GM18861 (cell line): Measurements from ENCODE around the gene ULK1.
"Not testable (repeated sequence)": the region's sequence is repeated elsewhere in the genome, so short reads cannot be mapped to it uniquely, and the experiment has no call there.

Source experiments
- ATAC-seq: cut with Tn5 transposase; IDR thresholded peaks from one replicate; pipeline ENCODE4 v1.9.1; 2021; ENCODE audit not compliant: unreplicated experiment

ULK1 gene

GRCh38 chr12:131941116-131941986 lies 46.9 kb downstream of the ULK1 start:
- ATAC-seq: no peak

- no peak for ATAC-seq
These were observed 47.5 kb downstream of the ULK1 start for GRCh38 chr12:131941987-131942341.

GRCh38 chr12:131942671-131943070 lies 48.2 kb downstream of the ULK1 start:
- no peak for ATAC-seq

- no peak for ATAC-seq
These were observed 49.0 kb downstream of the ULK1 start for GRCh38 chr12:131943389-131943788.

- no peak for ATAC-seq
These were observed 49.5 kb downstream of the ULK1 start for GRCh38 chr12:131943876-131944275.

GRCh38 chr12:131944601-131945251 lies 50.3 kb downstream of the ULK1 start:
- no peak for ATAC-seq

- ATAC-seq: no peak
These were observed 52.3 kb downstream of the ULK1 start for GRCh38 chr12:131946757-131947156.

GRCh38 chr12:131947482-131948027 lies 53.1 kb downstream of the ULK1 start:
- ATAC-seq: no peak

- no peak for ATAC-seq
These were observed 53.8 kb downstream of the ULK1 start for GRCh38 chr12:131948166-131948712.

GRCh38 chr12:131948713-131949430 lies 54.5 kb downstream of the ULK1 start:
- not testable (repeated sequence) for ATAC-seq

- ATAC-seq: peak; percentile 85
These were observed 55.2 kb downstream of the ULK1 start, which contains the start of gene EP400 for GRCh38 chr12:131949431-131950181. TSS of gene EP400 (plus strand) at chr12:131949942. CDS start at chr12:131960620, 10,678 bp downstream.

GRCh38 chr12:131950182-131950913 lies 55.9 kb downstream of the ULK1 start:
- ATAC-seq: peak; percentile 27

- not testable (repeated sequence) for ATAC-seq
These were observed 59.4 kb downstream of the ULK1 start for GRCh38 chr12:131953810-131954209.

GRCh38 chr12:131954460-131954859 lies 60.0 kb downstream of the ULK1 start:
- not testable (repeated sequence) for ATAC-seq

- no peak for ATAC-seq
These were observed 64.7 kb downstream of the ULK1 start for GRCh38 chr12:131959116-131959515.

- ATAC-seq: no peak
These were observed 65.5 kb downstream of the ULK1 start for GRCh38 chr12:131959641-131960589.

- ATAC-seq: not testable (repeated sequence)
These were observed 66.3 kb downstream of the ULK1 start for GRCh38 chr12:131960590-131961325.

- not testable (repeated sequence) for ATAC-seq
These were observed 66.9 kb downstream of the ULK1 start for GRCh38 chr12:131961328-131961727.
